ENCODE measurements around the gene GATA5. TPM values are rescaled to one million over a fixed set of nuclear protein-coding genes. Genes with fewer than 3 reads are reported as not detected.

GATA5 gene
- polyA plus RNA-seq, 1 of the 3 experiments (the other 2 are of a cell fraction), result not detected

- TF ChIP-seq, protein P1, sequence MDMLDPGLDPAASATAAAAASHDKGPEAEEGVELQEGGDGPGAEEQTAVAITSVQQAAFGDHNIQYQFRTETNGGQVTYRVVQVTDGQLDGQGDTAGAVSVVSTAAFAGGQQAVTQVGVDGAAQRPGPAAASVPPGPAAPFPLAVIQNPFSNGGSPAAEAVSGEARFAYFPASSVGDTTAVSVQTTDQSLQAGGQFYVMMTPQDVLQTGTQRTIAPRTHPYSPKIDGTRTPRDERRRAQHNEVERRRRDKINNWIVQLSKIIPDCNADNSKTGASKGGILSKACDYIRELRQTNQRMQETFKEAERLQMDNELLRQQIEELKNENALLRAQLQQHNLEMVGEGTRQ (IDR thresholded peaks at IDR 0.05; ENCODE audit: borderline replicate concordance, low read depth, low read length), result no peak
- TF ChIP-seq ELF1 (IDR thresholded peaks at IDR 0.05), result no peak
- TF ChIP-seq EP300 (IDR thresholded peaks at IDR 0.05; ENCODE audit: borderline replicate concordance in 1 of 2, low read depth in 1 of 2, low read length in 1 of 2), result no peak
- TF ChIP-seq EZH2phosphoT487 (IDR thresholded peaks at IDR 0.05; ENCODE audit: borderline replicate concordance, low read depth), result no peak
- no peak for TF ChIP-seq SMC3 (IDR thresholded peaks at IDR 0.05; ENCODE audit: low read depth, low read length)
- TF ChIP-seq CTCF (IDR thresholded peaks at IDR 0.05), result no peak
- TF ChIP-seq, protein P2, sequence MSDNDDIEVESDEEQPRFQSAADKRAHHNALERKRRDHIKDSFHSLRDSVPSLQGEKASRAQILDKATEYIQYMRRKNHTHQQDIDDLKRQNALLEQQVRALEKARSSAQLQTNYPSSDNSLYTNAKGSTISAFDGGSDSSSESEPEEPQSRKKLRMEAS (IDR thresholded peaks at IDR 0.05; ENCODE audit: low read depth), result no peak
- no peak for TF ChIP-seq RCOR1 (IDR thresholded peaks at IDR 0.05; ENCODE audit: low read length)
- TF ChIP-seq FOXJ3 (CRISPR knock-in tag; IDR thresholded peaks at IDR 0.05), result no peak
- Histone ChIP-seq H4K20me1 (ENCODE audit: insufficient read depth) (no peaks in the 10 kb centered on the region), H3K9ac (no peak overlapping the region), H3K4me1 (ENCODE audit: control insufficient read depth in 1 of 2, insufficient read depth in 2 of 2, low read depth in 1 of 2, low read length in 1 of 2) (peaks cover 0 to 8% of the 10 kb centered on the region in 2 experiments; a peak in 1 of 4 replicates), H3K36me3 (replicated peaks in 1 of 2; ENCODE audit: control insufficient read depth in 1 of 2, insufficient read depth in 2 of 2, low read length in 1 of 2) (no peaks in the 10 kb centered on the region), H3F3A (replicated peaks; ENCODE audit: insufficient read depth) (no peaks in the 10 kb centered on the region), H2AFZ (ENCODE audit: low read depth) (no peak overlapping the region), H3K9me3 (no peaks in the 10 kb centered on the region), H3K4me2 (no peak overlapping the region), H3K27ac (ENCODE audit: low read depth in 2 of 2, low read length in 1 of 2) (no peak overlapping the region), H3K4me3 (ENCODE audit: low read depth in 2 of 2, low read length in 1 of 2) (no peak overlapping the region), H3K79me2 (ENCODE audit: insufficient read depth) (no peaks in the 10 kb centered on the region), H3K9me2 (no peaks in the 10 kb centered on the region), H3K27me3 (ENCODE audit: insufficient read depth) (no peaks in the 10 kb centered on the region)
- POLR2A ChIA-PET, result no interaction called here
- WGBS (ENCODE audit: low lambda C conversion rate), result 74% methylated on average over 32 of the region's 44 CpGs
- DNase-seq, result no peak
- CTCF ChIA-PET, result interaction anchor here (1.1 kb wide), 1 partner anchor 45 kb away, joined by 3 read pairs; no protein-coding TSS in a partner anchor
Observed at GRCh38 chr20:62446888-62447869, 28.6 kb downstream of the GATA5 start.

- 56% methylated on average over 8 of the region's 12 CpGs for WGBS (ENCODE audit: low lambda C conversion rate)
- Histone ChIP-seq H3K9me2 (no peaks in the 10 kb centered on the region), H3K9ac (no peak overlapping the region), H4K20me1 (ENCODE audit: insufficient read depth) (no peaks in the 10 kb centered on the region), H3K79me2 (ENCODE audit: insufficient read depth) (no peaks in the 10 kb centered on the region), H3K4me2 (no peak overlapping the region), H3K36me3 (replicated peaks in 1 of 2; ENCODE audit: control insufficient read depth in 1 of 2, insufficient read depth in 2 of 2, low read length in 1 of 2) (no peaks in the 10 kb centered on the region), H3K4me3 (ENCODE audit: low read depth in 2 of 2, low read length in 1 of 2) (no peak overlapping the region), H3K27me3 (ENCODE audit: insufficient read depth) (no peaks in the 10 kb centered on the region), H3K4me1 (ENCODE audit: control insufficient read depth in 1 of 2, insufficient read depth in 2 of 2, low read depth in 1 of 2, low read length in 1 of 2) (peaks cover 0 to 8% of the 10 kb centered on the region in 2 experiments; a peak in 1 of 4 replicates), H3F3A (replicated peaks; ENCODE audit: insufficient read depth) (no peaks in the 10 kb centered on the region), H2AFZ (ENCODE audit: low read depth) (no peak overlapping the region), H3K9me3 (no peaks in the 10 kb centered on the region), H3K27ac (ENCODE audit: low read depth in 2 of 2, low read length in 1 of 2) (no peak overlapping the region)
- CTCF ChIA-PET, result interaction anchor here (1.1 kb wide), 1 partner anchor 46 kb away, joined by 3 read pairs; no protein-coding TSS in a partner anchor
- DNase-seq, result no peak
- POLR2A ChIA-PET, result no interaction called here
- TF ChIP-seq SMC3 (IDR thresholded peaks at IDR 0.05; ENCODE audit: low read depth, low read length), result no peak
- TF ChIP-seq EP300 (IDR thresholded peaks at IDR 0.05; ENCODE audit: borderline replicate concordance in 1 of 2, low read depth in 1 of 2, low read length in 1 of 2), result no peak
- no peak for TF ChIP-seq TAF1 (IDR thresholded peaks at IDR 0.05; ENCODE audit: borderline replicate concordance, low read depth, low read length)
- no peak for TF ChIP-seq MXI1 (IDR thresholded peaks at IDR 0.05; ENCODE audit: low read depth, low read length)
- no peak for TF ChIP-seq GABPA (IDR thresholded peaks at IDR 0.05; ENCODE audit: low read depth)
- TF ChIP-seq, protein P1 (IDR thresholded peaks at IDR 0.05; ENCODE audit: borderline replicate concordance, low read depth, low read length), result no peak
- no peak for TF ChIP-seq TCF12 (IDR thresholded peaks at IDR 0.05)
- no peak for TF ChIP-seq NRF1 (IDR thresholded peaks at IDR 0.05; ENCODE audit: low read depth, low read length)
- TF ChIP-seq, protein P3, sequence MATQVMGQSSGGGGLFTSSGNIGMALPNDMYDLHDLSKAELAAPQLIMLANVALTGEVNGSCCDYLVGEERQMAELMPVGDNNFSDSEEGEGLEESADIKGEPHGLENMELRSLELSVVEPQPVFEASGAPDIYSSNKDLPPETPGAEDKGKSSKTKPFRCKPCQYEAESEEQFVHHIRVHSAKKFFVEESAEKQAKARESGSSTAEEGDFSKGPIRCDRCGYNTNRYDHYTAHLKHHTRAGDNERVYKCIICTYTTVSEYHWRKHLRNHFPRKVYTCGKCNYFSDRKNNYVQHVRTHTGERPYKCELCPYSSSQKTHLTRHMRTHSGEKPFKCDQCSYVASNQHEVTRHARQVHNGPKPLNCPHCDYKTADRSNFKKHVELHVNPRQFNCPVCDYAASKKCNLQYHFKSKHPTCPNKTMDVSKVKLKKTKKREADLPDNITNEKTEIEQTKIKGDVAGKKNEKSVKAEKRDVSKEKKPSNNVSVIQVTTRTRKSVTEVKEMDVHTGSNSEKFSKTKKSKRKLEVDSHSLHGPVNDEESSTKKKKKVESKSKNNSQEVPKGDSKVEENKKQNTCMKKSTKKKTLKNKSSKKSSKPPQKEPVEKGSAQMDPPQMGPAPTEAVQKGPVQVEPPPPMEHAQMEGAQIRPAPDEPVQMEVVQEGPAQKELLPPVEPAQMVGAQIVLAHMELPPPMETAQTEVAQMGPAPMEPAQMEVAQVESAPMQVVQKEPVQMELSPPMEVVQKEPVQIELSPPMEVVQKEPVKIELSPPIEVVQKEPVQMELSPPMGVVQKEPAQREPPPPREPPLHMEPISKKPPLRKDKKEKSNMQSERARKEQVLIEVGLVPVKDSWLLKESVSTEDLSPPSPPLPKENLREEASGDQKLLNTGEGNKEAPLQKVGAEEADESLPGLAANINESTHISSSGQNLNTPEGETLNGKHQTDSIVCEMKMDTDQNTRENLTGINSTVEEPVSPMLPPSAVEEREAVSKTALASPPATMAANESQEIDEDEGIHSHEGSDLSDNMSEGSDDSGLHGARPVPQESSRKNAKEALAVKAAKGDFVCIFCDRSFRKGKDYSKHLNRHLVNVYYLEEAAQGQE (IDR thresholded peaks at IDR 0.05; ENCODE audit: low read depth, low read length), result no peak
- no peak for TF ChIP-seq JUND (IDR thresholded peaks at IDR 0.05)
- TF ChIP-seq EZH2phosphoT487 (IDR thresholded peaks at IDR 0.05; ENCODE audit: borderline replicate concordance, low read depth), result no peak
Observed at GRCh38 chr20:62446481-62446880, 29.3 kb downstream of the GATA5 start.
